ENCODE results near the gene OR4D9. TPM values are rescaled to one million over a fixed set of nuclear protein-coding genes. Genes with fewer than 3 reads are reported as not detected.
"Not testable (repeated sequence)": the region's sequence is repeated elsewhere in the genome, so short reads cannot be mapped to it uniquely, and the experiment has no call there.

OR4D9 gene
- total RNA-seq, 1 donor from 2014 or later, result not detected

DNA sequence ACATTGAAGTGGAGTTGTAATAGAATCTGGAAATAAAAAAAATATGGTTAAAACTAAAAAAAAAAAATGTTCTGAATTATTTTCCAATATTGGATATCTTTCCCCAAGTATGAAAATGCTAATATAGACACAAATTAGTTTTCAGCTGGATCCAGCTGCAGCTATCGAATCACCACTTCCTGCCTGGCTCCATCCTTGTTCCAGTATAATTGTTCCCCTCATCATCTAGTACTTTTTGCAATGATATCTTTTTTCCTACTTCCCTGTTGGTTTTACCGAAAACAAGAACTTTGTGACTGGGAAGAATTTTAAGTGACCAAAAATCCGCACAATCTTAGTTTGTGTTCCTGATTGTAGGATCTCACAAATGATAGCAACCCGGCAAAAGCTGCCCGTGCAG lies 9.4 kb downstream of the OR4D9 start:
- no peaks in the 10 kb centered on the region for H3K27me3 ChIP-seq (ENCODE audit: control insufficient read depth in 3 of 3, insufficient read depth in 3 of 3, low read length in 3 of 3)
- no peak overlapping the region for H3K27ac ChIP-seq (ENCODE audit: low read depth, low read length)
- no peak overlapping the region for H3K9ac ChIP-seq (ENCODE audit: low read depth in 1 of 3, low read length in 3 of 3)
- H3K4me3 ChIP-seq (ENCODE audit: low read length in 3 of 3), result no peak overlapping the region
- no peaks in the 10 kb centered on the region for H3K36me3 ChIP-seq (ENCODE audit: control insufficient read depth in 3 of 3, insufficient read depth in 3 of 3, low read length in 3 of 3)
- no peaks in the 10 kb centered on the region for H3K4me1 ChIP-seq (ENCODE audit: control insufficient read depth in 3 of 3, insufficient read depth in 3 of 3, low read length in 3 of 3)
- no peaks in the 10 kb centered on the region for H3K9me3 ChIP-seq (ENCODE audit: control insufficient read depth in 3 of 3, low read length in 3 of 3)

DNA sequence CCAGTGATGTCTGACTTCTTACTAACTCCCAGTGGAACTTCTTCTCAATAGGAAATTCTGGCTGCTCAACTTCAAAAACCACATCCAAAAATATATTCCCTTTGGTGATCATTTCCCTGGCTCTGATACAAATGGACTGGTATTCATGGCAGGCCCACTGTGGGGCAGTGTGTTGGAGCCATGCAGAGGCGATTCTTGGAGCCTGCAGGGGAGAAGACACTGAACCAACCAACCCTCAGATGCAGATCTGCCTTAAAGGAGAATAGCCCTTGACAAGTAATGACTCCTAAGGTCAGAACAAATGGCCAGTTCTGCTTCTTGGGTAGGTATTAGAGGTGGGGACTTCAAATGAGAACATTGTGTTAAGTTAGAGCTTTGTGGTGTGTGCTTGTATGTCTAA lies 12.2 kb downstream of the OR4D9 start:
- Histone ChIP-seq H3K27ac (ENCODE audit: low read depth, low read length) (no peak overlapping the region), H3K9ac (ENCODE audit: low read depth in 1 of 3, low read length in 3 of 3) (no peak overlapping the region), H3K27me3 (ENCODE audit: control insufficient read depth in 3 of 3, insufficient read depth in 3 of 3, low read length in 3 of 3) (no peaks in the 10 kb centered on the region), H3K4me3 (ENCODE audit: low read length in 3 of 3) (no peak overlapping the region), H3K36me3 (ENCODE audit: control insufficient read depth in 3 of 3, insufficient read depth in 3 of 3, low read length in 3 of 3) (no peaks in the 10 kb centered on the region), H3K4me1 (ENCODE audit: control insufficient read depth in 3 of 3, insufficient read depth in 3 of 3, low read length in 3 of 3) (no peaks in the 10 kb centered on the region), H3K9me3 (ENCODE audit: control insufficient read depth in 3 of 3, low read length in 3 of 3) (no peaks in the 10 kb centered on the region)

DNA sequence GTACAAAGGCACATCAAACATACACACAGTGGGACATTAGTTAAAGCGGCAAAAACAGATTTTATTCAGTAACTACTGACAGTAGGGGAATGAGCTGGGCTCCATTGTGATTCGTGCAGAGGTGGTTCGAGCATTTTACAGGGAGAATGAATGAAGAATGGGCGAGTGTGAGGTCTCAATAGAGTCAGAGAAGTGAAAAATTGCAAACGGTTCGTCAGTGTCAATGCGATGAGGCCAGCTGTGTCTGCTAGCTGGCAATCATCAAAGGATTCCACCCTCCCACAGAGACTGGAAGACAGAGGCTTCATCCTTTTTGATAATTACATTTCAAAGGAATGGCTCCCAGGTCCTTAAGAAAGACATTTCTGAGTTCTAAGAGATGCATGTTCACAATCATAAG lies 17.4 kb downstream of the OR4D9 start:
- Histone ChIP-seq H3K9me3 (ENCODE audit: control insufficient read depth in 3 of 3, low read length in 3 of 3) (no peaks in the 10 kb centered on the region), H3K9ac (ENCODE audit: low read depth in 1 of 3, low read length in 3 of 3) (no peak overlapping the region), H3K4me3 (ENCODE audit: low read length in 3 of 3) (no peak overlapping the region), H3K27ac (ENCODE audit: low read depth, low read length) (no peak overlapping the region), H3K4me1 (ENCODE audit: control insufficient read depth in 3 of 3, insufficient read depth in 3 of 3, low read length in 3 of 3) (no peaks in the 10 kb centered on the region), H3K36me3 (ENCODE audit: control insufficient read depth in 3 of 3, insufficient read depth in 3 of 3, low read length in 3 of 3) (no peaks in the 10 kb centered on the region), H3K27me3 (ENCODE audit: control insufficient read depth in 3 of 3, insufficient read depth in 3 of 3, low read length in 3 of 3) (no peaks in the 10 kb centered on the region)

DNA sequence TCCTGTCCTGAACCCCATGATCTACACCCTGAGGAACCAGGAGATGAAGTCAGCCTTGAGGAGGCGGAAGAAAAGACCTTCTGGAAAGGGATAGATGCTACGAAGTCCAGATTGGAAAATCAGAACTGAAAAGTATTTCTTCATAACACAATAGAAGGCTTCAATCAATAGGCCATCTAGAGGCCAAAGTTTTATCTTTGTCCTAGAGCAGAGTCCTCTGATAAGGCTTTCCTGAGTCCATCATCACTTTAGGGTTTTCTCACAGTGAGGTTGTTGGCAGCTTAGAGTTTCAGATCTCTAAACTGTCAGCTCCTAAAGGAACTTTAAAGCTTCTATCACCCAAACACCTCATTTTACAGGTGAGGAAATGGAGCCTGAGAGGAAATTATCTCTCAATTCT lies 21.3 kb downstream of the OR4D9 start:
- Histone ChIP-seq H3K4me3 (ENCODE audit: low read length in 3 of 3) (no peak overlapping the region), H3K27me3 (ENCODE audit: control insufficient read depth in 3 of 3, insufficient read depth in 3 of 3, low read length in 3 of 3) (no peaks in the 10 kb centered on the region), H3K9me3 (ENCODE audit: control insufficient read depth in 3 of 3, low read length in 3 of 3) (no peaks in the 10 kb centered on the region), H3K27ac (ENCODE audit: low read depth, low read length) (no peak overlapping the region), H3K36me3 (ENCODE audit: control insufficient read depth in 3 of 3, insufficient read depth in 3 of 3, low read length in 3 of 3) (no peaks in the 10 kb centered on the region), H3K4me1 (ENCODE audit: control insufficient read depth in 3 of 3, insufficient read depth in 3 of 3, low read length in 3 of 3) (peaks cover 0 to under 1% (median under 1%) of the 10 kb centered on the region in 3 donors), H3K9ac (ENCODE audit: low read depth in 1 of 3, low read length in 3 of 3) (no peak overlapping the region)

DNA sequence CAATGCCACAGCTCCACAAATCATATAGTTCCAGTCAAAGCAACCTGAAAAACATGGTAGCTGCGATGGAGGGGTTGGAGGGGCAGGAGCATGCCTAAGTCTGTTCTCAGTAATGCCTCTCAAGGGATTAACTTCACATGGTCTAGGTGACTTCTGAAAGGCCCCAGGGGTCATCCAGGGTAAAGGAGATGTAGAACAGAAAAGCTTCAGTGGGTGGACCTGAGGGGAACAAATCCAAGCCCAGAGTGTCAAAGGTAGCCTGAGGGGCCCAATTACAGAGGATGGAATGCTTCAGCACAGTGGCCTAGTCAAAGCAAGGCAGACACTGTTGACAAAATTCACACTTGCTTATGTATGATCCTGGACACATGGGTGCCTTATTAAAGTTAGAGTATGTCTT lies 23.3 kb downstream of the OR4D9 start:
- peaks cover 0 to 4% (median 3%) of the 10 kb centered on the region in 3 donors for H3K4me1 ChIP-seq (ENCODE audit: control insufficient read depth in 3 of 3, insufficient read depth in 3 of 3, low read length in 3 of 3)
- no peaks in the 10 kb centered on the region for H3K36me3 ChIP-seq (ENCODE audit: control insufficient read depth in 3 of 3, insufficient read depth in 3 of 3, low read length in 3 of 3)
- H3K9me3 ChIP-seq (ENCODE audit: control insufficient read depth in 3 of 3, low read length in 3 of 3), result no peaks in the 10 kb centered on the region
- no peaks in the 10 kb centered on the region for H3K27me3 ChIP-seq (ENCODE audit: control insufficient read depth in 3 of 3, insufficient read depth in 3 of 3, low read length in 3 of 3)
- no peak overlapping the region for H3K4me3 ChIP-seq (ENCODE audit: low read length in 3 of 3)
- no peak overlapping the region for H3K27ac ChIP-seq (ENCODE audit: low read depth, low read length)
- no peak overlapping the region for H3K9ac ChIP-seq (ENCODE audit: low read depth in 1 of 3, low read length in 3 of 3)

DNA sequence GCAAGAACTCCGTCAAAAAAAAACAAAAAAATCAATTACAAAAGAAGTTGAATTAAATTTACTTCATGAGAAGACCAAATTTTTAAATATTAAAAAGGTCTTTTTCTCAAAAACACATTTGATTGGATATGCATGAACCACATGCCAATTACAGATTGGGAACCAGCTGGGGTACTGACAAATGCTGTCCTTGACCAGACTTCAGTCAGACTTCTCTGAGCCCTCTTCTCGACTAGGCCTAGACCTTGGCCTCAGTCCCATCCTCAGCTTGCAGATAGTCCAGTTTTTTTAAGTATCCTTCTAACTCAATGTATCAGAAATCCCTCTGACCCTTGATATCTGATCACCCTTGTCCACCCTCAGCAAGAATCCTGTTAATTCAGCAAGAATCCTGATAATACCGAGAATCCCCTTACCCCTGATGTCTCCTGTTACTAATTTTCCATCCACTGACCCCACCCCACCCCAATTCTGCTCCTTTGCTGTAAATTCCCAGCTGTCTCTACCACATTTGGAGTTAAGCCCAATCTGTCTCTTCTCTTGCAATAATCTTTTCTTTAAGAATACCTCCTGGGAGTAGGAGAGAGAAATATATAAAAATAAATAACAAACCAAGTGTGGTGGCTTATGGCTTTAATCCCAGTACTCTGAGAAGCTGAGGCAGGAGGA lies 30.9 kb downstream of the OR4D9 start:
- no peak overlapping the region for H3K4me3 ChIP-seq (ENCODE audit: low read length in 3 of 3)
- no peaks in the 10 kb centered on the region for H3K27me3 ChIP-seq (ENCODE audit: control insufficient read depth in 3 of 3, insufficient read depth in 3 of 3, low read length in 3 of 3)

DNA sequence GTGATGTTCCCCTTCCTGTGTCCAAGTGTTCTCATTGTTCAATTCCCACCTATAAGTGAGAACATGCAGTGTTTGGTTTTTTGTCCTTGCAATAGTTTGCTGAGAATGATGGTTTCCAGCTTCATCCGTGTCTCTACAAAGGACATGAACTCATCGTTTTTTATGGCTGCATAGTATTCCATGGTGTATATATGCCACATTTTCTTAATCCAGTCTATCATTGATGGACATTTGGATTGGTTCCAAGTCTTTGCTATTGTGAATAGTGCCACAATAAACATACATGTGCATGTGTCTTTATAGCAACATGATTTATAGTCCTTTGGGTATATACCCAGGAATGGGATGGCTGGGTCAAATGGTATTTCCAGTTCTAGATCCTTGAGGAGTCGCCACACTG lies 32.4 kb downstream of the OR4D9 start:
- H3K36me3 ChIP-seq (ENCODE audit: control insufficient read depth in 3 of 3, insufficient read depth in 3 of 3, low read length in 3 of 3); H3K4me3 ChIP-seq (ENCODE audit: low read length in 3 of 3); H3K9me3 ChIP-seq (ENCODE audit: control insufficient read depth in 3 of 3, low read length in 3 of 3); H3K9ac ChIP-seq (ENCODE audit: low read depth in 1 of 3, low read length in 3 of 3); H3K27me3 ChIP-seq (ENCODE audit: control insufficient read depth in 3 of 3, insufficient read depth in 3 of 3, low read length in 3 of 3); H3K4me1 ChIP-seq (ENCODE audit: control insufficient read depth in 3 of 3, insufficient read depth in 3 of 3, low read length in 3 of 3); H3K27ac ChIP-seq (ENCODE audit: low read depth, low read length): not testable (repeated sequence)

More for the DNA sequence above, 30.9 kb downstream of the OR4D9 start:
- Histone ChIP-seq H3K9ac (ENCODE audit: low read depth in 1 of 3, low read length in 3 of 3) (no peak overlapping the region), H3K36me3 (ENCODE audit: control insufficient read depth in 3 of 3, insufficient read depth in 3 of 3, low read length in 3 of 3) (no peaks in the 10 kb centered on the region), H3K4me1 (ENCODE audit: control insufficient read depth in 3 of 3, insufficient read depth in 3 of 3, low read length in 3 of 3) (peaks cover 0 to 4% (median 3%) of the 10 kb centered on the region in 3 donors), H3K9me3 (ENCODE audit: control insufficient read depth in 3 of 3, low read length in 3 of 3) (no peaks in the 10 kb centered on the region), H3K27ac (ENCODE audit: low read depth, low read length) (no peak overlapping the region)

DNA sequence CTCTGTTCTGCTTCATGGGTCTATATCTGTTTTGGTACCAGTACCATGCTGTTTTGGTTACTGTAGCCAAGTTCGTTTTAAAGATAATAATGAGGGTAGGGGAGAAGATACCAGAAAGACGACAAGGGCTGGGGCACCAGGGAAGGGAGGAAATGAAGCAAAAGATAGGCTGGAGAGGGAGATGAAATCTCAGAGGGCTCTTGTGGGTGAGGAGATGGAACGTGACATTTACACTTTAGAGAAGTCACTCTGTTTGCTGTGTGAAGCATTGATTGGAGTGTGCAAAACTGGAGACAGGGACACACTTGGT lies 33.5 kb downstream of the OR4D9 start:
- no peak overlapping the region for H3K9ac ChIP-seq (ENCODE audit: low read depth in 1 of 3, low read length in 3 of 3)
- H3K27me3 ChIP-seq (ENCODE audit: control insufficient read depth in 3 of 3, insufficient read depth in 3 of 3, low read length in 3 of 3), result no peaks in the 10 kb centered on the region
- H3K4me3 ChIP-seq (ENCODE audit: low read length in 3 of 3), result no peak overlapping the region
- no peaks in the 10 kb centered on the region for H3K9me3 ChIP-seq (ENCODE audit: control insufficient read depth in 3 of 3, low read length in 3 of 3)
- no peaks in the 10 kb centered on the region for H3K36me3 ChIP-seq (ENCODE audit: control insufficient read depth in 3 of 3, insufficient read depth in 3 of 3, low read length in 3 of 3)
- no peak overlapping the region for H3K27ac ChIP-seq (ENCODE audit: low read depth, low read length)
- H3K4me1 ChIP-seq (ENCODE audit: control insufficient read depth in 3 of 3, insufficient read depth in 3 of 3, low read length in 3 of 3), result no peaks in the 10 kb centered on the region

DNA sequence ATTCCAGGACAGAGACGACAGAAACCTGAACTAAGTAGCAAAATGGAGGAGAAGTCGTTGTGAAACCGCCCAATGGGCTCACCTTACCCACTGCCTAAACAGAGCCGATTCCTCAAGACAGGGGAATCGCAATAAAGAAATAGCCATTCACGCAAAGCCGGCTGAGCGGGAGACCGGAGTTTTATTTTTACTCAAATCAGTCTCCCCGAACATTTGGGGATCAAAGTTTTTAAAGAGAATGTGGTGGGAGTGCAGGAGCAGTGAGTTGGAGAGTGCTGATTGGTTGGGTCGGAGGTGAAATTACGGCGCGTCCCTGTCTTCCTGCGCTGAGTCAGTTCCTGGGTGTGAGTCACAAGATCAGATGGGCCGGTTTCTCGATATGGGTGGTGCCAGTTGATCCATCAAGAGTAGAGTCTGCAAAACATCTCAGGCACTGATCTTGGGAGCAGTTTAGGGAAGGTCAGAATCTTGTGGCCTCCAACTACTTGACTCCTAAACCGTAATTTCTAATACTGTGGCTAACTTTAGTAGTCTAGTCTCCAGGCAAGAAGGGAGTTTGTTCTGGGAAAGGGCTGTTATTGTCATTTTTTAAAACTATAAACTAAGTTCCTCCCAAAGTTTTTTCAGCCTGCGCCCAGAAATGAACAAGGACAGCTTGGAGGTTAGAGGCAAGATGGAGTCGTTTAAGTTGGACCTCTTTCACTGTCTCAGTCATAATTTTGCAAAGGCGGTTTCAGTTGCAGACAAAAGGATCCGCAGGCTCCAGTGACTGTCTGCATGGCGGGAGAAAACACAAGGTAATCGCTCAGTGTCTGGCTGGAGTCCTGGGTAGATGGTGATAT lies 34.1 kb downstream of the OR4D9 start:
- Histone ChIP-seq H3K9ac (ENCODE audit: low read depth in 1 of 3, low read length in 3 of 3) (no peak overlapping the region), H3K27ac (ENCODE audit: low read depth, low read length) (no peak overlapping the region), H3K36me3 (ENCODE audit: control insufficient read depth in 3 of 3, insufficient read depth in 3 of 3, low read length in 3 of 3) (no peaks in the 10 kb centered on the region), H3K4me1 (ENCODE audit: control insufficient read depth in 3 of 3, insufficient read depth in 3 of 3, low read length in 3 of 3) (peaks cover 0 to 1% (median 1%) of the 10 kb centered on the region in 3 donors), H3K9me3 (ENCODE audit: control insufficient read depth in 3 of 3, low read length in 3 of 3) (no peaks in the 10 kb centered on the region), H3K4me3 (ENCODE audit: low read length in 3 of 3) (no peak overlapping the region), H3K27me3 (ENCODE audit: control insufficient read depth in 3 of 3, insufficient read depth in 3 of 3, low read length in 3 of 3) (peaks cover 0 to 1% (median 0%) of the 10 kb centered on the region in 3 donors)

DNA sequence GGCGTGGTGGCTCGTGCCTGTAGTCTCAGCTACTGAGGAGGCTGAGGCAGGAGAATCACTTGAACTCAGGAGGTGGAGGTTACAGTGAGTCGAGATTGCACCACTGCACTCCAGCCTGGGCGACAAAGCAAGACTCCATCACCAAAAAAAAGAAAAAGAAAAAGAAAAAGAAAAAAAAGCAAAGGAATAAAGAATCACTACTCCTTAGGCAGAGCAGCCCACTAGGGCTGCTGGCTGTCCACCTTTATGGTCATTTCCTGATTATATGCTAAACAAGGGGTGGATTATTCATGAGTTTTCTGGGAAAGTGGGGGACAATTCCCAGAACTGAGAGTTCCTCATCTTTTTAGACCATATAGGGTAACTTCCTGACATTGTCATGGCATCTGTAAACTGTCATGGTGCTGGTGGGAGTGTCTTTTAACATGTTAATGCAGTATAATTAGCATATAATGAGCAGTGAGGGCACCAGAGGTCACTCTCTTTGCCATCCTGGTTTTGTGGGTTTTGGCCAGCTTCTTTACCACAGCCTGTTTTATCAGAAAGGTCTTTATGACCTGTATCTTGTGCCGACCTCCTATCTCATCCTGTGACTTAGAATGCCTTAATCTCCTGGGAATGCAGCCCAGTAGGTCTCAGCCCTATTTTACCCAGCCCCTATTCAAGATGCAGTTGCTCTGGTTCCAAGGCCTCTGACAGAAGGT lies 36.4 kb downstream of the OR4D9 start:
- not testable (repeated sequence) for H3K36me3 ChIP-seq (ENCODE audit: control insufficient read depth in 3 of 3, insufficient read depth in 3 of 3, low read length in 3 of 3); H3K9me3 ChIP-seq (ENCODE audit: control insufficient read depth in 3 of 3, low read length in 3 of 3); H3K27me3 ChIP-seq (ENCODE audit: control insufficient read depth in 3 of 3, insufficient read depth in 3 of 3, low read length in 3 of 3); H3K4me1 ChIP-seq (ENCODE audit: control insufficient read depth in 3 of 3, insufficient read depth in 3 of 3, low read length in 3 of 3); H3K27ac ChIP-seq (ENCODE audit: low read depth, low read length); H3K9ac ChIP-seq (ENCODE audit: low read depth in 1 of 3, low read length in 3 of 3); H3K4me3 ChIP-seq (ENCODE audit: low read length in 3 of 3)
